Urinary bladder (tissue), 4 donors: ENCODE measurements around the gene TEDC1. TPM values are rescaled to one million over a fixed set of nuclear protein-coding genes. Genes with fewer than 3 reads are reported as not detected.
A peak's percentile ranks its signal among the peaks of the same experiment; 100 is the strongest.

Experiments
- DNase-seq: peaks from one replicate; pipeline ENCODE4 v3.0.0-alpha.2; 2015; ENCODE audit errors: extremely low spot score
- H3K27ac ChIP-seq: one replicate; pipeline ENCODE4 v1.5.1; 2013; ENCODE audit warnings: low read depth, mild to moderate bottlenecking, moderate library complexity
- H3K36me3 ChIP-seq: one replicate; pipeline ENCODE4 v1.6.1; 2013; ENCODE audit warnings: mild to moderate bottlenecking, moderate library complexity; ENCODE audit not compliant: insufficient read depth
- H3K4me1 ChIP-seq: one replicate; pipeline ENCODE4 v1.6.1; 2013; ENCODE audit warnings: mild to moderate bottlenecking, moderate library complexity; ENCODE audit not compliant: insufficient read depth
- H3K4me3 ChIP-seq: one replicate; pipeline ENCODE4 v1.5.1; 2013; ENCODE audit warnings: low read depth, low read length
- WGBS: extraction: QIAGEN DNeasy Blood & Tissue Kit; methylation state at CpG from one replicate; pipeline ENCODE4 v1.1.7; 2013; 5-methylcytosine and 5-hydroxymethylcytosine counted together
- polyA plus RNA-seq: library from polyadenylated mRNA; stranded (reverse); fragments of 200-250 nt; gene quantifications from one replicate; pipeline ENCODE4 v1.2.3, GENCODE V29; 2013
- total RNA-seq: library from RNA; depleted of rRNA; stranded (reverse); fragments of >200 nt; gene quantifications from one replicate; pipeline ENCODE4 v1.2.3, GENCODE V29; 2014
- donor health status: healthy with polysubstance abuse.
- donor health status: healthy.

Gene TEDC1
- total and polyA plus RNA-seq, 2 donors: 4.2 to 10.6 TPM

GRCh38 chr14:105473033-105473676, 17.9 kb upstream of the TEDC1 start:
- 25% methylated on average over 7 of the region's 7 CpGs for WGBS
- Histone ChIP-seq H3K4me3 (no peak overlapping the region), H3K36me3 (no peaks in the 10 kb centered on the region), H3K4me1 (peaks cover 2% of the 10 kb centered on the region), H3K27ac (peak overlapping the region; percentile 70)
- DNase-seq: no peak

GRCh38 chr14:105473677-105474482, 17.2 kb upstream of the TEDC1 start:
- DNase-seq: no peak
- Histone ChIP-seq H3K36me3 (no peaks in the 10 kb centered on the region), H3K4me3 (peak overlapping the region; percentile 74), H3K27ac (peak overlapping the region; percentile 70), H3K4me1 (peaks cover 2% of the 10 kb centered on the region)
- WGBS: 2% methylated on average over 60 of the region's 60 CpGs

GRCh38 chr14:105474483-105475268, 16.4 kb upstream of the TEDC1 start, which contains the start of gene CRIP2:
TSS of gene CRIP2 (plus strand) at chr14:105474821. CDS start at chr14:105474863, 42 bp downstream.
- H3K4me3 ChIP-seq: peak within 1 kb of the TSS; percentile 74
- DNase-seq: no peak
- H3K36me3 ChIP-seq: no peaks in the 10 kb centered on the region
- H3K4me1 ChIP-seq: peaks cover 2% of the 10 kb centered on the region
- H3K27ac ChIP-seq: peak within 1 kb of the TSS; percentile 84
- under 1% methylated on average over 117 of the region's 118 CpGs for WGBS

- Histone ChIP-seq H3K4me1 (peaks cover 2% of the 10 kb centered on the region), H3K27ac (peak overlapping the region; percentile 84), H3K36me3 (no peaks in the 10 kb centered on the region), H3K4me3 (peak overlapping the region; percentile 74)
- WGBS: 2% methylated on average over 48 of the region's 48 CpGs
- DNase-seq: no peak
Measured at GRCh38 chr14:105475269-105476096, 15.6 kb upstream of the TEDC1 start.

GRCh38 chr14:105476097-105476830, 14.8 kb upstream of the TEDC1 start:
- WGBS: 14% methylated on average over 21 of the region's 21 CpGs
- Histone ChIP-seq H3K4me3 (peak overlapping the region; percentile 74), H3K4me1 (peaks cover 2% of the 10 kb centered on the region), H3K27ac (peak overlapping the region; percentile 84), H3K36me3 (no peaks in the 10 kb centered on the region)
- no peak for DNase-seq

- DNase-seq: no peak
- Histone ChIP-seq H3K4me1 (peaks cover 2% of the 10 kb centered on the region), H3K27ac (peak overlapping the region; percentile 68), H3K4me3 (no peak overlapping the region), H3K36me3 (no peaks in the 10 kb centered on the region)
- 48% methylated on average over 16 of the region's 16 CpGs for WGBS
Measured at GRCh38 chr14:105476831-105477659, 14.0 kb upstream of the TEDC1 start.

- Histone ChIP-seq H3K4me3 (no peak overlapping the region), H3K27ac (no peak overlapping the region), H3K4me1 (peaks cover 2% of the 10 kb centered on the region), H3K36me3 (no peaks in the 10 kb centered on the region)
- WGBS: 64% methylated on average over 52 of the region's 56 CpGs
- no peak for DNase-seq
Measured at GRCh38 chr14:105477660-105478397, 13.2 kb upstream of the TEDC1 start.

GRCh38 chr14:105478398-105479251, 12.4 kb upstream of the TEDC1 start:
- H3K36me3 ChIP-seq: no peaks in the 10 kb centered on the region
- DNase-seq: no peak
- H3K4me1 ChIP-seq: peaks cover under 1% of the 10 kb centered on the region
- no peak overlapping the region for H3K27ac ChIP-seq
- no peak overlapping the region for H3K4me3 ChIP-seq
- 64% methylated on average over 81 of the region's 81 CpGs for WGBS

- Histone ChIP-seq H3K27ac (no peak overlapping the region), H3K4me1 (no peaks in the 10 kb centered on the region), H3K36me3 (no peaks in the 10 kb centered on the region), H3K4me3 (no peak overlapping the region)
- no peak for DNase-seq
- WGBS: 77% methylated on average over 34 of the region's 34 CpGs
Measured at GRCh38 chr14:105479431-105480158, 11.5 kb upstream of the TEDC1 start.

GRCh38 chr14:105480199-105480746, 10.8 kb upstream of the TEDC1 start:
- H3K4me3 ChIP-seq: no peak overlapping the region
- no peaks in the 10 kb centered on the region for H3K4me1 ChIP-seq
- no peak overlapping the region for H3K27ac ChIP-seq
- DNase-seq: no peak
- 61% methylated on average over 15 of the region's 15 CpGs for WGBS
- H3K36me3 ChIP-seq: no peaks in the 10 kb centered on the region
